ENCODE measurements around the gene ADAM12.

DNA sequence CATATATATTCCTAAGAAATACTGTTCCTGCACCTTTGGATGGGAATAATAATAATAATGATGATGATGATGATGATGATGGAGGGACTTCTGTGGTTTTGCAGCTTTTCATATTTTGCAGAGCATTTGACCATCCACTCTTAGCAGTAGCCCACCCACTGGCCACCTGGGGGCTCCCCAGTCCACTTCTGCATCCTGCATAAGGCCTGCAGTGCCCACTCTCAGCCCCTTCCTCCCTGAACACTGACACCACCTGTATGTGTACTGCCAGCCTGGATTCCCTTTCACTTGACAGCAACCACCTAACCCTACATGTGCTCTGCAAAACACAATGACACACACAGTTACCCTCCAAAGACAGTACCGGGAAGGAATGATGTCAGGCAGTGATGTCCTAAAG lies 131.4 kb downstream of the ADAM12 start:
- TF ChIP-seq, protein P1, sequence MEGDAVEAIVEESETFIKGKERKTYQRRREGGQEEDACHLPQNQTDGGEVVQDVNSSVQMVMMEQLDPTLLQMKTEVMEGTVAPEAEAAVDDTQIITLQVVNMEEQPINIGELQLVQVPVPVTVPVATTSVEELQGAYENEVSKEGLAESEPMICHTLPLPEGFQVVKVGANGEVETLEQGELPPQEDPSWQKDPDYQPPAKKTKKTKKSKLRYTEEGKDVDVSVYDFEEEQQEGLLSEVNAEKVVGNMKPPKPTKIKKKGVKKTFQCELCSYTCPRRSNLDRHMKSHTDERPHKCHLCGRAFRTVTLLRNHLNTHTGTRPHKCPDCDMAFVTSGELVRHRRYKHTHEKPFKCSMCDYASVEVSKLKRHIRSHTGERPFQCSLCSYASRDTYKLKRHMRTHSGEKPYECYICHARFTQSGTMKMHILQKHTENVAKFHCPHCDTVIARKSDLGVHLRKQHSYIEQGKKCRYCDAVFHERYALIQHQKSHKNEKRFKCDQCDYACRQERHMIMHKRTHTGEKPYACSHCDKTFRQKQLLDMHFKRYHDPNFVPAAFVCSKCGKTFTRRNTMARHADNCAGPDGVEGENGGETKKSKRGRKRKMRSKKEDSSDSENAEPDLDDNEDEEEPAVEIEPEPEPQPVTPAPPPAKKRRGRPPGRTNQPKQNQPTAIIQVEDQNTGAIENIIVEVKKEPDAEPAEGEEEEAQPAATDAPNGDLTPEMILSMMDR (IDR thresholded peaks at IDR 0.05) = no peak
- no peak for TF ChIP-seq POLR2A (IDR thresholded peaks at IDR 0.05)
